RPMI8226 (cell line): Measurements from ENCODE around the gene ABRAXAS1.
"Not testable (repeated sequence)": the region's sequence is repeated elsewhere in the genome, so short reads cannot be mapped to it uniquely, and the experiment has no call there.

Experiments used
- DNase-seq: peaks from one replicate; pipeline ENCODE4 v3.0.0-alpha.2; 2015

Gene ABRAXAS1

GRCh38 chr4:83484500-83485461 is at the start of gene ABRAXAS1:
TSS of gene ABRAXAS1 (minus strand) at chr4:83485100. CDS start at chr4:83485072, 28 bp downstream.
- DNase-seq = peak; percentile 94

DNA sequence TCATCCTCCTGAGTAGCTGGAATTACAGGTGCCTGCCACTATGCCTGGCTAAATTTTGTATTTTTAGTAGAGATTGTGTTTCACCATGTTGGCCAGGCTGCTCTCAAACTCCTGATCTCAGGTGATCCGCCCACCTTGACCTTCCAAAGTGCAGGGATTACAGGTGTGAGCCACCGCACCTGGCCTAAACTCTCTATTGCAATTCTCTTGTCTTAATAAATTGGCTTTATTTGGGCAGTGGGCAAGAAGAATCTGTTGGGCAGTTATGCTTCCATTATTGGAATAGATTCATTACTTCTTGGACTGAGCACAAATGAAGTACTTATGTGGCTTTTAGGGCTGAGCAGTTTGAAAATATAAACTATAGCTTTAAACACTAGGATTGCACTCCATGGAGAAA is 42.8 kb upstream of the ABRAXAS1 start:
- DNase-seq = no peak

DNA sequence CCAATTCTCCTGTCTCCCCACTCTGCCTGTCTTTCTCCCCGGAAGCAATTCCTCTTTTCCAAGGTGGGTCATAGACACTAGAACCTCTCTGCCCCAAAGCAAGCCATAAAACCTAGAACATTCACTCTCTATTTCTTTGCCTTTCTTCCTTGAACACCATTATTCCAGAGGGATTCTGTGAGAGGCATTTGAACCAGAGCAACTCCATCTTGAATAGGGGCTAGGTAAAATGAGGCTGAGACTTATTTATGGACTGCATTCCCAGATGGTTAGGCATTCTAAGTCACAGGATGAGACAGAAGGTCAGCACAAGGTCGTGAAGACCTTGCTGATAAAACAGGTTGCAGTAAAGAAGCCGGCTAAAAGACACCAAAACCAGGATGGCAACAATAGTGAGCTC is 37.3 kb upstream of the ABRAXAS1 start:
- no peak for DNase-seq

GRCh38 chr4:83516042-83516772 is 31.3 kb upstream of the ABRAXAS1 start:
- DNase-seq = no peak

- no peak for DNase-seq
These were observed 25.5 kb upstream of the ABRAXAS1 start for GRCh38 chr4:83510442-83510841.

GRCh38 chr4:83509156-83509585 is 24.3 kb upstream of the ABRAXAS1 start:
- peak; percentile 54 for DNase-seq

- DNase-seq = no peak
These were observed 20.1 kb upstream of the ABRAXAS1 start for GRCh38 chr4:83504996-83505395.

DNA sequence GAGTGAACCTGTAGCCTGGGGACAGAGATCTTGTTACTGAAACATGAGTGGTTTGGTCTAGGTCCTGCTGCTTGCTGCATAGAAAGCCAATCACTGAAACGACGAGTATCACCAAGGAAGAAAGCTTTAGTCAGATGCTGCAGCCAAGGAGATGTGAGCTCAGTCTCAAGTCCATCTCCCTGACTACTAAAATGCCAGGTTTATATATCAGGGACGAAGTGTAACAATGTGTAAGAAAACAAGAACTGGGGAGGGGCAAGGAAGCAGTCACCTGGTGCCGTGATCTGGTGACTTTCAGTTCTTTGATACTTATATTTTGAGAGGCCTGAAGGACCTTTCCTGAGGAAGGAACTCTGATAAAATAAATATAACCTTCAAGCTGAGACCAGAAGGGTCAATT is 19.6 kb upstream of the ABRAXAS1 start:
- no peak for DNase-seq

- no peak for DNase-seq
These were observed 19.1 kb upstream of the ABRAXAS1 start for GRCh38 chr4:83503974-83504373.

- DNase-seq = not testable (repeated sequence)
These were observed 16.8 kb upstream of the ABRAXAS1 start for GRCh38 chr4:83501671-83502070.

DNA sequence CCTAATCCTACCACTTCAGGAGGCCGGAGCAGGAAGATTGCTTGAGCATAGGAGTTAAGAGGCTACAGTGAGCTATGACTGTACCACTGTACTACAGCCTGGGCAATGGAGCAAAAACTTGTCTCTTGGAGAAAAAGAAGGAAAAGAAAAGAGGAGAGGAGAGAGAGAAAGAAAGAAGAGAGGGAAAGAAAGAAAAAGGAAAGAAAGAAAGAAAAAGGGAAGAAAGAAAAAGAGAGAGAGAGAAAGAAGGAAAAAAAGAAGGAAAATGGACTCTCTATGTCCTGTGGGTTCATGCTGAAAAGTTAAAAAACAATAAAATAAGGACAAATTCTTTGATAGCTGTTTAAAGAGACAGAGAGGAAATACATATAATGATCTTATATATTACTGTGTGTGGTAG is 13.3 kb upstream of the ABRAXAS1 start:
- DNase-seq = no peak

GRCh38 chr4:83496085-83496917 is 11.4 kb upstream of the ABRAXAS1 start:
- not testable (repeated sequence) for DNase-seq

GRCh38 chr4:83490876-83491450 is 6.1 kb upstream of the ABRAXAS1 start:
- DNase-seq = peak; percentile 20

DNA sequence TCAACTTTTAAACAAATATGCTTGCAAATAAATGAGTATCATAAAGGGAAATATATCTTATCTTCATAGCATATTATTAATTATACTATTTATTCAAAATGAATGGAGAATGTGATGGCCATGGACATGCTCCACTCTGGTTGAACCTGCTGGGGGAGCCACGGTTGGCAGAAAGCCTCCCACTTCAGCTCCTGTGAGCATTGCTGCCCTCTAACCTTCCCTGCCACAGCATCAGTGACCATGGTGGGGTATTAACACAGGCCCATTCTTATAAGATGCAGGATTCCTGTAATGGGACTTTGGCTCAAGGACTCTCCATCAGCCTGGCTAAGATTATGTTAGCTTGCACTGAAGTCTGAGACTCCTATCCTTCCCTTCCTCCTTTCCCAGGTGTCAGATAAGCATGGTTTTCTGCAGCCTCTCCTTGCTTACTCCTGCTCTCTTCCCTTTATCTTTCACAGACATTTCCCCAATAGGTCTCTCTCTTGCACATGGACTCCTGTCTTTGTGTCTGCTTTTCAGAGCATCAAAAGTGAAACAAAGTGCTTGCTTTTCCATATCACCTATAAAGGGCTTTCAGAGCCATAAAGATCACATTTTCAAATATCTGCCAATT is 4.9 kb upstream of the ABRAXAS1 start:
- no peak for DNase-seq

DNA sequence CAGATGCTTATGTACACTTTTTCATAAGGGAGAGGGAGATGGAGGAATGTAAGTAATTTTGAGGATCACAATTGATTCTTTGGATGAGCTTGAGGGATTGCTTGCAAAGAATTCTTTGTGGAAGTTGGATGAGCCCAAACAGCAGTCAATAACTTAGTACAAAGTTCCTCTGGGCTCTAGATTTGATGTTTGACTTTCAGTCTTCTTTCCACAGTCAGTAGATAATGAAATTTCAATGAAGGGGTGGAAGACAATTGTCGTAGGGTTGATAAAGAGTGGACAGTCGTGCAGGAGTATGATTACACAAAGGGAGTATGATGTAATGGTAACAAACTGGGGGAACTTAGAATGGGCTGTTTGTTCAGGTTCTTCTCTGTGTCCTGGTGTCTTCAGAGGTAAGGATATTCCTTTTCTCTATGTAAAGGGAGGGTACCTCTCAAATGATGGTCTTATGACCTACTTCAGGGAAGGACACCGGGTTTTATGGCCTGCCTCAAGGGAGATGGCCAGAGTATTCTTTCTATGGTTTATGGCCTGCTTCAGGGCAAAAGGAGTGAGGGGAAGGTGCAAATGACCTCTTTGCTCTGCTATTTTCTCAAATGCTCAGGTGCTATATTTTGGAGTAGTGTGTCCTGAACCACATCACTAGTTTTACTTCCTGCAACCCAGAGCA is 1.7 kb upstream of the ABRAXAS1 start:
- DNase-seq = no peak

GRCh38 chr4:83473966-83474365 is 10.9 kb downstream of the ABRAXAS1 start:
- DNase-seq = no peak

GRCh38 chr4:83473423-83473822 is 11.5 kb downstream of the ABRAXAS1 start:
- no peak for DNase-seq

DNA sequence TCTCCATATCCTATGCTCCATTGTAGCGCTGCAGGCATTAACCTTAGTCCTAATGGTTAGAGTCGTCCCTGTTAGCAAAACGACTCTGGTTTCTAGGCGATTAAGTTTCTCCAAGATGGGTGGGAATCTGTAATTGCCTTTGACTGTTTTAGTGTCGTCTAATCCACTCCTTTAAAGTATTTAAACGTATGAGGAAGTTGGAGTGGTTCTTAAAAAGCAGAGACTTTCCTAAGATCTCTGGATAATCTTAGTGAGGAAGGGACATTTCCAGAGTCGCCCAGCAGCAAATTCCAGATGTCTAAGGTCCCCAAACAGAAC is 28.8 kb downstream of the ABRAXAS1 start:
- DNase-seq = no peak

GRCh38 chr4:83455281-83456183 is 29.4 kb downstream of the ABRAXAS1 start, which contains the start of the genes HELQ and MRPS18C:
TSS of gene HELQ (minus strand) at chr4:83455823. CDS start at chr4:83455693, 130 bp downstream.
TSS of gene MRPS18C (plus strand) at chr4:83456058. CDS start at chr4:83456078, 20 bp downstream.
- peak; percentile 97 for DNase-seq

GRCh38 chr4:83454686-83455085 is 30.2 kb downstream of the ABRAXAS1 start:
- DNase-seq = no peak
